NCI-H146 treated with DMSO at 0.1 percent for 48 hours (cell line): Measurements from ENCODE around the gene CRYGN.

Source experiments
- DNase-seq: peaks from one replicate; lab custom pipeline; 2025; ENCODE audit not compliant: unreplicated experiment; lab: John Stamatoyannopoulos, UW

Gene CRYGN

DNA sequence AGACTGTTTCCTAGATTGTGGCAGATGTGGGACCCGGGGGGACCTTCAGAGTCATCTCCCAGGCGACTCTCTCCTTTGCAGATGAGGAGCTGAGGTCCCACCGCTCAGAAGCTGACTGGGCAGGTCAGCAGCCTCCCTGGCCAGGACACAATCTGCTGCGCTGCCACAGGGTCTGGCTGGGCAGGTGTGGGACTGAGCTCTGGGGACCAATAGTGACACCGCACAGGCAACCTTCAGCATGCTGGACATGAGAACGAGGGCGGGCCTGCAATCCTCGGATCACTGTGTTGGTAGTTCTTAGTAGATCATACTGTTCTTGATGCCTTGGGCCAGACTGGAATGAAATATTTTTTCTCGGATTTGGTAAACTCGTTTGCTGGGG, 20.5 kb upstream of the CRYGN start:
- DNase-seq, result no peak

GRCh38 chr7:151459726-151460473, 20.0 kb upstream of the CRYGN start:
- no peak for DNase-seq

DNA sequence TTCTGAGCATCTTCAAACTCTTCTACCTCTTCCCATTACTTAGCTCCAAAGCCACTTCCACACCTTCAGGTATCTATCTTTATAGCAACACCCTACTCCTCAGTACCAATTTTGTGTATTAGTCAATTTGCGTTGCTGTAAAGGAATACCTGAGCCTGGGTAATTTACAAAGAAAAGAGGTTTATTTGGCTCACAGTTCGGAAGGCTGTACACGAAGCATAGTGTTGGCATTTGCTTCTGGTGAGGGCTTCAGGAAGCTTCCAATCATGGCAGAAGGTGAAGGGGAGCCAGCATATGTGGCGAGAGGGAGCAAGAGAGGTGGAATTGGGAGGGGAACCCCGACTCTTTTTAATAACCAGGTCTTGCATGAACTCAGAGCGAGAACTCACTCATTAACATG, 17.6 kb upstream of the CRYGN start:
- DNase-seq, result no peak

DNA sequence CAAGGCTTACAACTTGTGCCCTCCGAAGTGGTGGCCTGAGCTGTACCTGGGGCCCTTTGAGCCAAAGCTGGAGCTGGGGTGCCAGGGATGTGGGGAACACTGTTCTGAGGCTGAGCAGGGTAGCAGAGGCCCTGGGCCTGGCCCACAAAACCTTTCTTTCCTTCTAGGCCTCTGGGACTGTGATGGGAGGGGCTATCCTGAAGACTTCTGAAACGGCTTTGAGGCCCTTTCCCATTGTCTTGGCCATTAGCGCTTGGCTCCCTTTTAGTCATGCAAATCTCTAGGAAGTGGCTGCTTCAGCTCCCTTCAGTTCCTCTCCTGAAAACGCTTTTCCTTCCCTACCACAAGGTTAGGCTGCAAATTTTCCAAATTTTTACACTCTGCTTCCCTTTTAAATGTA, 16.8 kb upstream of the CRYGN start:
- DNase-seq, result no peak

DNA sequence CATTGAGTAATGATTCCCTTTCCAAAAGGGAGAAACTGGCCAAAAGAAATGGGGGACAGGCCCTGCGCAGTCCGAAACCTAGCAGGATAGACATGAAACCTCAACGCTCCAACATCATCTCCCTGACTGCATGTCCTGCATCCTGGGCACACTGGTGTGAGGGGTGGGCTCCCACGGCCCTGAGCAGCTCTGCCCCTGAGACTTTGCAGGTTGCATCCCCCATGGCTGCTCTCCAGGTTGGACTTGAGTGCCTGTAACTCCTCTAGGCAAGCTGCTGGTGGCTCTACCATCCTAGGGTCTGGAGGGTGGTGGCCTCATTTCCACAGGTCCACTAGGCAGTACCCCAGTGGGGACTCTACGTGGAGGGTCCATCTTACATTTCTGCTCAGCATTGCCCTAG, 16.3 kb upstream of the CRYGN start:
- DNase-seq, result no peak

DNA sequence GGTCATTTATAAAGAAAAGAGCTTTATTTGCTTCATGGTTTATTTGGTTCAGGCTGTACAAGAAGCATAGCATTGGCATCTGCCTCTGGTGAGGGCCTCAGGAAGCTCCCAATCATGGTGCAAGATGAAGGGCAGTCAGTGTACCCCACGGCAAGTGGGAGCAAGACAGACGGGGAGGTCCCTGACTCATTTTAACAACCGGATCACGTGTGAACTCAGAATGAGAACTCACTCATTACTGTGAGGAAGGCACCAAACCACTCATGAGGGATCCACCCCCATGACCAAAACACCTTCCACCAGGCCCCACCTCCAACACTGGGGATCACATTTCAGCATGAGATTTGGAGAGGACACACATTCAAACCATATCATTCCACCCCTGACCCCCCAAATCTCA, 15.7 kb upstream of the CRYGN start:
- no peak for DNase-seq

DNA sequence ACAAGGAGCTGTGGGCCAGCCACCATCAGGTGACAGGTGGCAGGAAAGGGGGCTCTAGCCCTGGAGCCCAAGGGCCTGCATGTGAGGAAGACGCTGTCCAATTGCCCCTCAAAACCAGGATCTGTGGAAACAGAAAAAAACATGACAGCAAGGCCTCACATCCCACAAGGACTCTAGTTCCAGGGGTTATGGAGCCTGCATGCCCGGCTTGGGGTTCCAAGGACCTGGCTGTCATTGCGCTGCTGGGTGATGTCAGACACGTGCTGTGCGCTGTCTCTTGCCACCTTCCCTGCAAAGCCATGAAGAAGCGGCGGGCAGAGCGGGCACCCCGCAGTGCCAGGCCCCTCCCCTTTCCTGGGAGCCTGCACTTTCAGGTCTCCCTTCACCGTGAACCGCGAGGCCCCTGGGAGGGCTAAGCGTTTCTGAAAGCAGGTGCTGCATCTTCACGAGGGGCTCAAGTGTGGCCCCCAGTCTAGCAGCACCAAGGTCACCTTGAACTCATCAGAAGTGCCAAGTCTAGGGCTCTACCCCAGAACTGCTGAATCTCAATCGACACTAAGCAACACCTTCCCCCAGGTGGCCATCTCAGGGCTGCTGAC, 15.1 kb upstream of the CRYGN start:
- no peak for DNase-seq

DNA sequence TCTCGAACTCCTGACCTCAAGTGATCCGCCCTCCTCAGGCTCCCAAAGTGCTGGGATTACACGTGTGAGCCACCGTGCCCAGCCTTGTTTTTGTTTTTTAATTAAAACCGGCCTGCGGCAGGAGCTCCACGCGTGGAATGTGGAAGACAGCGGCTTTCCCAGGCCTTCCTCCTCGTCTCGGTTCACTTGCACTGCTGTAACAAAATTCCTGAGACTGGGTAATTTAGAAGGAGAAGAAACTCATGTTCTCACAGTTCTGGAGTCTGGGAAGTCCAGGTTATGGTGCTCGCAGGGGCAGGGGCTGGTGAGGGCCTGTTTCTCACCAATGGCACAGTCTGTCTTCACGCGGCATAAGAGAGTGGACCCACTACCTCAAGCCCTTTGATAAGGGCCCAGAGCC, 14.4 kb upstream of the CRYGN start:
- no peak for DNase-seq

- no peak for DNase-seq
These were observed 13.4 kb upstream of the CRYGN start for GRCh38 chr7:151453326-151453791.

DNA sequence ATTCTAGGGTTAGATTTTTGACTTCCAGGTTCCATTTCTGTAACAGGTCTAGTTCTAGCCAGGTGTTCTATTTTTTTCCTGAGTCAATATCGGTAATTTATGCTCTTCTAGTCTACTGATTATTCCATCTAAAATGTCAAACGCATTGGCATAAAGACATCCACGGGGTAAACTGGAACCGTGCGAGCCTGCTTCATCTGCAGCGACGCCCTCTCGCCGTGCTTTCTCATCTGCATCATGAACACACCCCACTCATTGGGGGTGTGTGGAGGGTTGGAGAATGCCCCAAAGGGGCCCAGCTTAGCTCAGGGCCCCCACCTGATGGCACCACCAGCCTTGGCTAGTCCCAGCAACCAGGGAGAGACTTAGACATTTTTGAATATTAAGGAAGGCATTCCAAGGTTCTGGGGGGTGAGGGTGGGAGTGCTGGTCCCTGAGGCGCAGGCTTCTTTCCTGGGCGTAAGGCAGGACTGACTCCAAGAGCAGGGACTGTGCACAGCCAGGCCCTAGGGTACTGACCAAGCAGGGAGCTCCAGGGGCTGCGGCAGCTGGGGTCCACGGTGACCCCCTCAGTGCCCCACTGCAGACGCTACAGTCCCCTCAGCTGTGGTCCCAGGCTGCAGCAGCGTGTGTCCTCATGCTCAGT, 12.9 kb upstream of the CRYGN start:
- DNase-seq, result no peak

GRCh38 chr7:151451626-151452571, 12.0 kb upstream of the CRYGN start:
- DNase-seq, result no peak

DNA sequence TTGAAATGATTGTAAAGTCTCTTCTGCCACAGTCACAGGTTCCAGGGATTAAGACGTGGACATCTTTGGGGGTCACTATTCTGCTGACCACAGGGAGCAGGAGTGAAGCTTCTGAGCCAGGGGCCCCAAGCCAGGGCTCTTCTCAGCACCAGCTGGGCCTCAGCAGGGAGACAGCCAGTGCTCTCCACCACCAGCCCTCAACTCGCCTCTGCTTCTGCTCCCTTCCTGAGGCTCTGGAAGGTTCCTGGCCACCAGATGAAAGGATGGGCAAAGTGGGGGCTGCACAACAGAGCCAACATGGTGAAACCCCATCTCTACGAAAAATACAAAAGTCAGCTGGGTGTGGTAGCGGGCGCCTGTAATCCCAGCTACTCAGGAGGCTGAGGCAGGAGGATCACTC, 11.2 kb upstream of the CRYGN start:
- DNase-seq, result no peak

DNA sequence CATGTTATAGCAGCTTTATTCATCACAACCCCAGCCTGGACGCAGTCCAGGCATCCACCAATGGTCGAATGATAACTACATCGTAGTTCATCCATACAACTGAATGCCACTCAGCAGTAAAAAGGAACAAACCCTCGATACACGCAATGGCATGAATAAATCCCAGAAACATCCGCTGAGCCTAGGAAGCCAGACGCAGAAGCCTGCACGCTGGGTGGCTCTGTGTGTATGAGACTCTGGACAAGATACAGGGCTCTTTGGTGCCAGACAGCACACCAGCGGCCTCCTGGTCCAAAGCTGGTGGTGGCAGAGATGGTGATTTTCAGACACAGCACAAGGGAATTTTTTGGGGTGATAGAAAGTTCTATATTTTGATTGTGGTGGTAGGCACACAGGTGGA, 10.0 kb upstream of the CRYGN start:
- DNase-seq, result no peak

DNA sequence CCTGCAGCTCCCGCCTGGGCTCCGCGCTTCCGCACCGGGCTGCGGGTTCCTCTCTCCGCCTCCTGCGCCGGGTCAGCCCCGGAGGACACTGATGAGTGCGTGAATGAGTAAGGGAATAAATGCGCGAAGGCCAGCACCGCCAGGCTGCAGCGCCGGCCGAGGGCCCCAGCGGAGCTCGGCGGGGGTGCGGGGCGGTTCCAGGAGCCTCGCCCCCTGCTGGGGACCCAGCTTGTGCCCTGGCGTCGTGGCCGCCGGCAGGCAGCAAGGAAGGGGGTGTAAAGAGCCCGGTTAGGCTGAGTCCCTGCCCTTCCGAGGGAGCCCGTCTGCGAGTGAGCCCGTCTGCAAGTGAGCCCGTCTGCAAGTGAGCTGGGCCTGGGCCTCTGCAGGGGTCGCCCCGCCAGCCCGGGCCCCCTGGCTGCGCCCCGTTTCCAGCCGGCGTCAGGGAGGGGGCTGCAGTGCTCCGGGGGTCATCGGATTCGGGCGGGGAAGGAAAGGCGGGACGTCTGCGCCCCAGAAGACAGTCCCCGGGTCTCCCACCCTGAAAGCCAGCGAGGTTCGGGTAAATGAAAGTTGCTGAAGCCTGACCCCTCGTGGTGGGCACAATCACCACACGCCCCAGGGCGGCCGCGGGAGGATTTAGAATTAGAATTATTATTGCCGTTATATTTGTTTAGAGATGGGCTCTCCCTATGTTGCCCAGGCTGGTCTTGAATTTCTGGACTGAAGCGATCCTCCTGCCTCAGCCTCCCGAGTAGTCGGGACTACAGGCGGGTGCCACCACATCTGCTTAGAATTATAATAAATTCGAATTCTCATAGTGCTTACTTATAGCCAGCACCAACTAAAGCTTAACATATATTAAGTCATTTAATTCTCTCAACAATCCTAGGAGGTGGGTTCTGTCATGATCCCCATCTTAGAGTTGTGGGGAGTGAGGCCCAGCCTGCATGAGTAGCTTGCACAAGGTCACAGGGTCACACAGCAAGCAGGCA, 8.6 kb upstream of the CRYGN start:
- DNase-seq, result no peak

DNA sequence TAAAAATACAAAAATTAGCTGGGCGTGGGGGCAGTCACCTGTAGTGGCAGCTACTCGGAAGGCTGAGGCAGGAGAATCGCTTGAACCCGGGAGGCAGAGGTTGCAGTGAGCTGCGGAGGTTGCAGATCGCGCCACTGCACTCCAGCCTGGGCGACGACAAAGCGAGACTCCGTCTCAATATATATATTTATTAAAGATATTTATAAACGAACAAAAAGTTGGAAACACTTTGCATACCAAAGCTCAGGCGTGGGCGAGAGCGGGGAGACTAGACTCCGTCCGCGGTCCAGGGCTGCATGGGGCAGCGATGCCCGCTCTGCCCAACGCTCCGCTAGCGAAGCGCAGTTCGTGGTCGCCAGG, 7.9 kb upstream of the CRYGN start:
- DNase-seq, result no peak

DNA sequence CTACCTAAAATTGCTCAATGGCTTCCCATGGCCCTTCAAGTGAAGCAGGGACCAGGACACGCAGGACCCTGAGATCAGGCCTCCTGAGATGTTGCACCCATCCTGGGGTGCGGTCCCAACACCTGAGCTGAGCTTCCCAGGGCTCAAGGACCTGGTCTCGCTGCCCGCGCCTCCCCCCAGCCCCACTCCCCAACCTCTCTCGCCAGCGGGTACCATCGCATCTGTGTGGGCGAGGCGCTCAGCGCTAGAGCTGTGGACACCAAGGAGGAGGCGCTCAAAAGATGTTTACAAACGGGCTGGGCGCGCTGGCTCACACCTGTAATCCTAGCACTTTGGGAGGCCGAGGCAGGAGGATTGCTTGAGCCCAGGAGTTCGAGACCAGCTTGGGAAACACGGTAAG, 7.4 kb upstream of the CRYGN start:
- DNase-seq, result no peak

- DNase-seq, result no peak
These were observed 6.5 kb upstream of the CRYGN start for GRCh38 chr7:151446412-151446811.

DNA sequence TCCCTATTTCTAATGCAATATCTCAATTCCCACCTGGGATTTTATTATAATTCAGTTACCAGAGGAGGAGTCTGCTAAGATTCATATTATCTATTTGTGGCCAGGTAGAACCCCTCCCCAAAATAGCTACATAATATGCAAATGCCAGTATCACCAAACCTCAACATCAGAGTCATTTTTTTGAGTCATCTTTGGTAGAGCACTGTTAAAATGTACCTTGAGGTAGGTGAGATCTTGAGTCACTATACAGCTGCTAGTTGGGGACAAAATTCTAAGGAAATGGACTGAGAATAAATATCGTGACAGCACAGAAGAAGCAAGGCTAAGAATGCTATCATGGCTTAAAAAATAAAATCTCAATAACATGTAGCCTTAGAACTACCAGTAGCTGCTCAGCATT, 4.7 kb upstream of the CRYGN start:
- no peak for DNase-seq

- no peak for DNase-seq
These were observed 3.0 kb upstream of the CRYGN start for GRCh38 chr7:151442776-151443496.
